PFSK-1 (cell line): Measurements from ENCODE around the gene TTC9.

Source experiments
- FOXP2 ChIP-seq: optimal IDR thresholded peaks from 2 replicates; pipeline ENCODE3; 2011; ENCODE audit warnings: borderline replicate concordance, control low read depth, inconsistent platforms; ENCODE audit not compliant: insufficient read depth; ENCODE audit errors: extremely low read length, extremely low read depth
- SIN3A ChIP-seq: IDR thresholded peaks from 2 replicates; pipeline ENCODE4 v1.6.1; 2012; ENCODE audit warnings: mild to moderate bottlenecking, low read length, moderate library complexity, borderline replicate concordance; ENCODE audit not compliant: insufficient read depth
- TF ChIP-seq, protein P1 (sequence below), 2 experiments: IDR thresholded peaks; 2 replicates each; pipeline versions ENCODE4 v1.6.1 to v1.8.0; 2011 to 2012; ENCODE audit warnings: low read depth in 2 of 2, low read length in 2 of 2, control low read depth in 1 of 2, inconsistent platforms in 1 of 2, mild to moderate bottlenecking in 1 of 2, moderate library complexity in 1 of 2; ENCODE audit not compliant: insufficient read depth in 1 of 2

GRCh38 chr14:70677341-70677740, 35.6 kb downstream of the TTC9 start:
- TF ChIP-seq FOXP2 = no peak
- no peak for TF ChIP-seq SIN3A
- TF ChIP-seq, protein P1, sequence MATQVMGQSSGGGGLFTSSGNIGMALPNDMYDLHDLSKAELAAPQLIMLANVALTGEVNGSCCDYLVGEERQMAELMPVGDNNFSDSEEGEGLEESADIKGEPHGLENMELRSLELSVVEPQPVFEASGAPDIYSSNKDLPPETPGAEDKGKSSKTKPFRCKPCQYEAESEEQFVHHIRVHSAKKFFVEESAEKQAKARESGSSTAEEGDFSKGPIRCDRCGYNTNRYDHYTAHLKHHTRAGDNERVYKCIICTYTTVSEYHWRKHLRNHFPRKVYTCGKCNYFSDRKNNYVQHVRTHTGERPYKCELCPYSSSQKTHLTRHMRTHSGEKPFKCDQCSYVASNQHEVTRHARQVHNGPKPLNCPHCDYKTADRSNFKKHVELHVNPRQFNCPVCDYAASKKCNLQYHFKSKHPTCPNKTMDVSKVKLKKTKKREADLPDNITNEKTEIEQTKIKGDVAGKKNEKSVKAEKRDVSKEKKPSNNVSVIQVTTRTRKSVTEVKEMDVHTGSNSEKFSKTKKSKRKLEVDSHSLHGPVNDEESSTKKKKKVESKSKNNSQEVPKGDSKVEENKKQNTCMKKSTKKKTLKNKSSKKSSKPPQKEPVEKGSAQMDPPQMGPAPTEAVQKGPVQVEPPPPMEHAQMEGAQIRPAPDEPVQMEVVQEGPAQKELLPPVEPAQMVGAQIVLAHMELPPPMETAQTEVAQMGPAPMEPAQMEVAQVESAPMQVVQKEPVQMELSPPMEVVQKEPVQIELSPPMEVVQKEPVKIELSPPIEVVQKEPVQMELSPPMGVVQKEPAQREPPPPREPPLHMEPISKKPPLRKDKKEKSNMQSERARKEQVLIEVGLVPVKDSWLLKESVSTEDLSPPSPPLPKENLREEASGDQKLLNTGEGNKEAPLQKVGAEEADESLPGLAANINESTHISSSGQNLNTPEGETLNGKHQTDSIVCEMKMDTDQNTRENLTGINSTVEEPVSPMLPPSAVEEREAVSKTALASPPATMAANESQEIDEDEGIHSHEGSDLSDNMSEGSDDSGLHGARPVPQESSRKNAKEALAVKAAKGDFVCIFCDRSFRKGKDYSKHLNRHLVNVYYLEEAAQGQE (IDR thresholded peaks at IDR 0.05; ENCODE audit: insufficient read depth in 1 of 2, low read depth in 2 of 2, low read length in 2 of 2) = no peak
